K562 (cell line): Measurements from ENCODE around the gene EXOC5. TPM values are rescaled to one million over a fixed set of nuclear protein-coding genes. Genes with fewer than 3 reads are reported as not detected.

ENCODE experiments used
- ATAC-seq: fragments of 200-7000 bp; cut with Tn5 transposase; 3 replicates; pipeline ENCODE4 v1.9.1; 2020; ENCODE audit warnings: moderate library complexity
- BruUV-seq: library from RNA; stranded (reverse); fragments of 400-500 nt; replicated peaks from 2 replicates; lab custom pipeline; 2021; lab: Mats Ljungman, UMichigan
- CTCF ChIA-PET: fragments of 300-600 bp; formaldehyde crosslinking; extraction: SDS; loops from one replicate; lab custom pipeline; 2021; ENCODE audit warnings: low intra/inter-chr PET ratio; lab: Yijun Ruan, JAX
- POLR2A ChIA-PET: fragments of 300-600, 350-650 bp; sonication (Branson Sonifier 250); formaldehyde crosslinking; extraction: SDS; loops from one replicate; lab custom pipeline; 2021; ENCODE audit warnings: antibody characterized with exemption, inconsistent platforms; lab: Yijun Ruan, JAX
- DNase-seq, 4 experiments: peaks; one replicate each; pipeline versions ENCODE4 v3.0.0 to v3.0.0-alpha.2; 2011 to 2018; ENCODE audit warnings: low spot score in 3 of 4, mixed read lengths in 3 of 4; ENCODE audit errors: extremely low read depth in 1 of 4
- FAIRE-seq: peaks from 2 replicates; lab custom pipeline; 2011; peaks lifted over from hg19 to GRCh38; lab: Jason Lieb, UNC
- H2AFZ ChIP-seq: 2 replicates; pipeline ENCODE4 v1.6.0; 2011; ENCODE audit warnings: low read depth, low read length, control low read depth, inconsistent platforms
- H3K27ac ChIP-seq: fragments of 200-600 bp; 3 replicates; pipeline ENCODE4 v1.8.0; 2011; ENCODE audit warnings: low read depth, mild to moderate bottlenecking, control low read depth, inconsistent platforms, low read length, moderate library complexity, mixed read lengths; ENCODE audit errors: extremely low read depth
- H3K27me3 ChIP-seq, 2 experiments: fragments of 300-600 bp in 1 of 2; 2 replicates in 1 of 2; 3 replicates in 1 of 2; pipeline versions ENCODE4 v1.6.0 to v1.8.0; 2011; ENCODE audit warnings: inconsistent platforms in 2 of 2, low read length in 2 of 2, mild to moderate bottlenecking in 1 of 2, mixed read lengths in 1 of 2, moderate library complexity in 1 of 2; ENCODE audit not compliant: control insufficient read depth in 2 of 2, insufficient read depth in 2 of 2
- H3K36me3 ChIP-seq: fragments of 300-600 bp; 3 replicates; pipeline ENCODE4 v1.8.0; 2011; ENCODE audit warnings: mild to moderate bottlenecking, low read length, inconsistent platforms; ENCODE audit not compliant: control insufficient read depth, insufficient read depth
- H3K4me1 ChIP-seq, 2 experiments: fragments of 200-600 bp in 1 of 2; replicated peaks in 1 of 2; 2 replicates in 1 of 2; 3 replicates in 1 of 2; pipeline versions ENCODE4 v1.5.1 to v1.8.0; 2011; ENCODE audit warnings: inconsistent platforms in 2 of 2, low read length in 2 of 2, mild to moderate bottlenecking in 1 of 2, mixed read lengths in 1 of 2, moderate library complexity in 1 of 2; ENCODE audit not compliant: control insufficient read depth in 2 of 2, insufficient read depth in 2 of 2
- H3K4me2 ChIP-seq: 2 replicates; pipeline ENCODE4 v1.6.1; 2011; ENCODE audit warnings: low read length, control low read depth, inconsistent platforms, mixed read lengths; ENCODE audit not compliant: insufficient read depth
- H3K4me3 ChIP-seq: fragments of 200-600 bp; sonication (generic), shearing (Covaris generic); 2 replicates; pipeline ENCODE4 v1.5.1; 2016; ENCODE audit warnings: control low read depth, inconsistent platforms
- H3K79me2 ChIP-seq: fragments of 200-600 bp; 3 replicates; pipeline ENCODE4 v1.8.0; 2011; ENCODE audit warnings: low read length, inconsistent platforms; ENCODE audit not compliant: control insufficient read depth, insufficient read depth
- H3K9ac ChIP-seq, 2 experiments: 2 replicates each; pipeline versions ENCODE4 v1.6.0 to v1.6.1; 2011; ENCODE audit warnings: low read depth in 2 of 2, low read length in 2 of 2, control low read depth in 1 of 2, inconsistent platforms in 1 of 2, mild to moderate bottlenecking in 1 of 2, mixed read lengths in 1 of 2; ENCODE audit not compliant: insufficient read depth in 1 of 2
- H3K9me1 ChIP-seq: one replicate; pipeline ENCODE4 v1.6.0; 2011; ENCODE audit warnings: inconsistent platforms, mild to moderate bottlenecking, low read length, moderate library complexity; ENCODE audit not compliant: control insufficient read depth, insufficient read depth
- H3K9me3 ChIP-seq: replicated peaks from 2 replicates; pipeline ENCODE4 v1.5.1; 2011; ENCODE audit warnings: low read depth, low read length, inconsistent platforms; ENCODE audit not compliant: control insufficient read depth, insufficient read depth
- H4K20me1 ChIP-seq: replicated peaks from 2 replicates; pipeline ENCODE4 v1.6.1; 2011; ENCODE audit warnings: low read length, inconsistent platforms, mixed read lengths; ENCODE audit not compliant: control insufficient read depth, insufficient read depth
- ARID1B ChIP-seq: fragments of 450-650 bp; IDR thresholded peaks from 2 replicates; pipeline ENCODE4 v1.6.1; 2016; ENCODE audit warnings: antibody characterized with exemption, mild to moderate bottlenecking, inconsistent platforms
- CBFA2T2 ChIP-seq: fragments of 450-650 bp; conservative IDR thresholded peaks from 2 replicates; pipeline ENCODE4 v1.6.1; 2017; ENCODE audit warnings: mild to moderate bottlenecking
- CBFA2T3 ChIP-seq: fragments of 450-650 bp; IDR thresholded peaks from 2 replicates; pipeline ENCODE4 v1.6.1; 2017
- CREM ChIP-seq: IDR thresholded peaks from 2 replicates; pipeline ENCODE4 v1.6.1; 2014; ENCODE audit warnings: antibody characterized with exemption, low read depth
- DPF2 ChIP-seq: fragments of 450-650 bp; IDR thresholded peaks from 2 replicates; pipeline ENCODE4 v1.6.1; 2016
- EP300 ChIP-seq: IDR thresholded peaks from 2 replicates; pipeline ENCODE4 v1.6.1; 2012; ENCODE audit warnings: low read length, improper control_type of control experiment
- MAFG ChIP-seq: fragments of 450-650 bp; conservative IDR thresholded peaks from 2 replicates; pipeline ENCODE4 v1.6.1; 2016; ENCODE audit warnings: missing genetic modification characterization, missing compliant biosample characterization
- MCM2 ChIP-seq: fragments of 450-650 bp; IDR thresholded peaks from 2 replicates; pipeline ENCODE4 v1.6.1; 2017; ENCODE audit warnings: low read depth, mild to moderate bottlenecking
- MEIS2 ChIP-seq: fragments of 450-650 bp; IDR thresholded peaks from 2 replicates; pipeline ENCODE4 v1.6.1; 2014; ENCODE audit warnings: mild to moderate bottlenecking; ENCODE audit not compliant: partially characterized antibody
- RBM34 ChIP-seq: fragments of 200-400 bp; formaldehyde crosslinking; IDR thresholded peaks from 2 replicates; pipeline ENCODE4 v1.6.1; 2018; ENCODE audit warnings: low read length, borderline replicate concordance; ENCODE audit not compliant: insufficient read depth
- SRSF3 ChIP-seq: fragments of 200-400 bp; formaldehyde crosslinking; IDR thresholded peaks from 2 replicates; pipeline ENCODE4 v1.6.1; 2016; ENCODE audit warnings: mild to moderate bottlenecking, low read length, moderate library complexity; ENCODE audit not compliant: insufficient read depth
- TAL1 ChIP-seq: fragments of 450-650 bp; IDR thresholded peaks from 2 replicates; pipeline ENCODE4 v1.6.1; 2016; ENCODE audit warnings: mild to moderate bottlenecking
- TEAD4 ChIP-seq, 2 experiments: sonication (generic) in 1 of 2; formaldehyde crosslinking in 1 of 2; IDR thresholded peaks; 2 replicates each; pipeline versions ENCODE4 v1.6.1 to v1.8.0; 2012 to 2022; ENCODE audit warnings: borderline replicate concordance in 1 of 2, inconsistent platforms in 1 of 2, low read length in 1 of 2, mild to moderate bottlenecking in 1 of 2, missing genetic modification reagents in 1 of 2
- ZNF143 ChIP-seq: sonication (generic); formaldehyde crosslinking; IDR thresholded peaks from 2 replicates; pipeline ENCODE4 v1.9.0; 2022; ENCODE audit warnings: mild to moderate bottlenecking, missing genetic modification reagents
- WGBS: fragments of 100-300 bp; shearing (Covaris generic); methylation state at CpG from one replicate; pipeline ENCODE4 v1.1.6; 2016; ENCODE audit warnings: low coverage, mixed read lengths; ENCODE audit not compliant: insufficient coverage; ENCODE audit errors: missing lambda C conversion rate; 5-methylcytosine and 5-hydroxymethylcytosine counted together
- in situ Hi-C: fragments of 300-500 bp; cut with MboI; formaldehyde crosslinking; loops from 4 replicates; pipeline ENCODE4 v1.15.0; 2018; ENCODE audit warnings: inconsistent platforms, mixed read lengths
- intact Hi-C: fragments of 100-400 bp; cut with micrococcal nuclease; formaldehyde crosslinking; loops from 2 replicates; pipeline ENCODE4 v1.14.2; 2022
- polyA plus RNA-seq, 8 experiments: library from polyadenylated mRNA; depleted of rRNA in 4 of 8; stranded (reverse) in 5 of 8; unstranded in 3 of 8; fragments of >200 nt; fragmentation: Nextera tagmentation in 2 of 8; fragmentation: Illumina TruSeq in 1 of 8; extraction: Ambion mirVana in 2 of 8; extraction: Trizol in 1 of 8; gene quantifications; 2 replicates each; pipeline versions ENCODE4 v1.2.1 to v1.2.3, GENCODE V29; 2011 to 2014; ENCODE audit warnings: inconsistent platforms in 1 of 8, missing spikeins in 1 of 8
- total RNA-seq, 7 experiments: library from RNA; depleted of rRNA in 6 of 7; stranded (reverse); fragments of >200 nt in 6 of 7; fragmentation: Illumina TruSeq in 2 of 7; extraction: Trizol in 2 of 7; gene quantifications; 2 replicates each; pipeline versions ENCODE4 v1.2.1 to v1.2.3, GENCODE V29; 2011 to 2021; ENCODE audit warnings: low replicate concordance in 1 of 7
- TF ChIP-seq, protein P1 (sequence below), 3 experiments: fragments of 200-800 bp in 1 of 3; fragments of 250-450 bp in 1 of 3; fragments of 450-650 bp in 1 of 3; sonication (Bioruptor Pico) in 1 of 3; sonication (Bioruptor generic) in 1 of 3; formaldehyde crosslinking in 1 of 3; IDR thresholded peaks; 2 replicates each; pipeline versions ENCODE4 v1.6.1 to v1.8.0; 2016 to 2022; ENCODE audit warnings: mild to moderate bottlenecking in 2 of 3, missing genetic modification characterization in 2 of 3, missing compliant biosample characterization in 1 of 3, moderate library complexity in 1 of 3
- TF ChIP-seq, protein P2 (sequence below), 2 experiments: IDR thresholded peaks in 1 of 2; conservative IDR thresholded peaks in 1 of 2; 2 replicates each; pipeline ENCODE4 v1.6.1; 2016; ENCODE audit warnings: low read depth in 2 of 2, mild to moderate bottlenecking in 1 of 2, missing compliant biosample characterization in 1 of 2, missing genetic modification characterization in 1 of 2, moderate library complexity in 1 of 2

The EXOC5 gene
- total and polyA plus RNA-seq, 9 of the 15 experiments (the other 6 are each of a cell fraction or from before 2014, with no cell fraction given): 5.7 to 50.3 (median 32.0) TPM

DNA sequence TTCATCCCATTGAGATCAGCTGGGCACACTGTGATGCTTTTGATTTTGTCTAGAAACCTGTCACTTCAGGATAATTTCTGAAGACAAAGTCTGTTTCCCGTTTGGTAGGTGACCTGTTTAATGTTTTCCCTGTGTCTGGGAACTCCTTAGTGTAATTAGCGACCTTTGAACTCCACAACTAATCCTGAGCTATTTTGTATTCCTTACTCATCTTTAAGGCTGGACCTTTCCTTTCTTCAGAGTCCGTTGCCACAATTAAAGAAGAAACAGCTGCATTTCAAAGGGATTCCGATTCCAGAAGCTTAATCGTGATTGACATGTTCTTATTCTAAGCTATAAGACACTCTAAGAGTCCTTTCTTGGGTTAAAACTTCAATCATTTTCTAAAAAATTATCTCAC, 22.0 kb upstream of the EXOC5 start (continued):
- TF ChIP-seq, protein P1, sequence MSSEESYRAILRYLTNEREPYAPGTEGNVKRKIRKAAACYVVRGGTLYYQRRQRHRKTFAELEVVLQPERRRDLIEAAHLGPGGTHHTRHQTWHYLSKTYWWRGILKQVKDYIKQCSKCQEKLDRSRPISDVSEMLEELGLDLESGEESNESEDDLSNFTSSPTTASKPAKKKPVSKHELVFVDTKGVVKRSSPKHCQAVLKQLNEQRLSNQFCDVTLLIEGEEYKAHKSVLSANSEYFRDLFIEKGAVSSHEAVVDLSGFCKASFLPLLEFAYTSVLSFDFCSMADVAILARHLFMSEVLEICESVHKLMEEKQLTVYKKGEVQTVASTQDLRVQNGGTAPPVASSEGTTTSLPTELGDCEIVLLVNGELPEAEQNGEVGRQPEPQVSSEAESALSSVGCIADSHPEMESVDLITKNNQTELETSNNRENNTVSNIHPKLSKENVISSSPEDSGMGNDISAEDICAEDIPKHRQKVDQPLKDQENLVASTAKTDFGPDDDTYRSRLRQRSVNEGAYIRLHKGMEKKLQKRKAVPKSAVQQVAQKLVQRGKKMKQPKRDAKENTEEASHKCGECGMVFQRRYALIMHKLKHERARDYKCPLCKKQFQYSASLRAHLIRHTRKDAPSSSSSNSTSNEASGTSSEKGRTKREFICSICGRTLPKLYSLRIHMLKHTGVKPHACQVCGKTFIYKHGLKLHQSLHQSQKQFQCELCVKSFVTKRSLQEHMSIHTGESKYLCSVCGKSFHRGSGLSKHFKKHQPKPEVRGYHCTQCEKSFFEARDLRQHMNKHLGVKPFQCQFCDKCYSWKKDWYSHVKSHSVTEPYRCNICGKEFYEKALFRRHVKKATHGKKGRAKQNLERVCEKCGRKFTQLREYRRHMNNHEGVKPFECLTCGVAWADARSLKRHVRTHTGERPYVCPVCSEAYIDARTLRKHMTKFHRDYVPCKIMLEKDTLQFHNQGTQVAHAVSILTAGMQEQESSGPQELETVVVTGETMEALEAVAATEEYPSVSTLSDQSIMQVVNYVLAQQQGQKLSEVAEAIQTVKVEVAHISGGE (CRISPR knock-in tag; IDR thresholded peaks at IDR 0.05): no peak
- TF ChIP-seq CREM (no peak), MCM2 (no peak)

DNA sequence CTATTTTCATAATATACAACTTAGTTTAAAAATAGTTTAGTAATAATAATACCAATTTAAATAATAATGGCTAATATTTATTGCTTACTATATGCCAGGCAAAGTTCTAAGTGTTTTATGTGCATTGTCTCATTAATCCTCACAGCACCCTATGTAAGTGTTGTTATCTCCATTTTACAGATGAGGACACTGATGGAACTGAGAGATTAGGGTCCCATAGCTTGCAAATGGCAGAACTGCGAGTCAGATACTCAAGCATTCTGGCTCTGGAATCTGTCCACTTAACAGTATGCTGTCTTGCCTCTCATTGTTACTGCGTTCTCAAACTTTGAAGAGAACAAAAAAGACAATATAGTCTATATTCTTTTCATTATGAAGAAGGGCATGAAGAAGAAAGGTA, 19.0 kb upstream of the EXOC5 start:
- Histone ChIP-seq H3K36me3 (peaks cover 63% of the 10 kb centered on the region; the same call in 2 of the 3 replicates), H3K9me3 (no peaks in the 10 kb centered on the region), H4K20me1 (no peaks in the 10 kb centered on the region), H2AFZ (no peak overlapping the region), H3K4me2 (no peak overlapping the region), H3K79me2 (no peaks in the 10 kb centered on the region), H3K4me3 (no peak overlapping the region), H3K9ac (no peak overlapping the region), H3K9me1 (no peaks in the 10 kb centered on the region), H3K27me3 (no peaks in the 10 kb centered on the region), H3K27ac (no peak overlapping the region), H3K4me1 (0 out of 5 replicates have a peak, but pooled peaks cover 0 to 4% of the 10 kb centered on the region in 2 experiments)
- ChIA-PET POLR2A (no interaction called here), CTCF (no interaction called here)
- BruUV-seq: no TSS peak
- FAIRE-seq: no peak
- intact Hi-C loops (loop anchor here (5.0 kb wide), 1 partner anchor 75 kb away; no protein-coding TSS in a partner anchor), in situ Hi-C loops (no loop called here)
- peak; percentile 65; the same call in 2 of the 3 replicates for ATAC-seq
- peak; percentile 10 to 57 (median 17) for DNase-seq
- 28% methylated on average over 2 of the region's 2 CpGs for WGBS
- TF ChIP-seq ZNF143 (CRISPR knock-in tag) (no peak), DPF2 (peak; percentile 65; the same call in 1 of the 2 replicates), EP300 (0 out of 2 replicates have a peak, but pooled peaks have one; percentile 34), TAL1 (peak; percentile 68), ARID1B (peak; percentile 79), CBFA2T3 (peak; percentile 69), MEIS2 (peak; percentile 55), MAFG (no peak), CBFA2T2 (peak; percentile 33), TEAD4 (IDR thresholded peaks at IDR 0.05; ENCODE audit: low read length) (peak; percentile 81), TEAD4 (CRISPR knock-in tag; IDR thresholded peaks at IDR 0.05; ENCODE audit: borderline replicate concordance) (no peak), RBM34 (no peak), SRSF3 (no peak)
- TF ChIP-seq, protein P2, sequence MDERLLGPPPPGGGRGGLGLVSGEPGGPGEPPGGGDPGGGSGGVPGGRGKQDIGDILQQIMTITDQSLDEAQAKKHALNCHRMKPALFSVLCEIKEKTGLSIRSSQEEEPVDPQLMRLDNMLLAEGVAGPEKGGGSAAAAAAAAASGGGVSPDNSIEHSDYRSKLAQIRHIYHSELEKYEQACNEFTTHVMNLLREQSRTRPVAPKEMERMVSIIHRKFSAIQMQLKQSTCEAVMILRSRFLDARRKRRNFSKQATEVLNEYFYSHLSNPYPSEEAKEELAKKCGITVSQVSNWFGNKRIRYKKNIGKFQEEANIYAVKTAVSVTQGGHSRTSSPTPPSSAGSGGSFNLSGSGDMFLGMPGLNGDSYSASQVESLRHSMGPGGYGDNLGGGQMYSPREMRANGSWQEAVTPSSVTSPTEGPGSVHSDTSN (CRISPR knock-in tag; IDR thresholded peaks at IDR 0.05; ENCODE audit: low read depth): no peak
- TF ChIP-seq, protein P2 (tag; conservative IDR thresholded peaks at IDR 0.05; ENCODE audit: low read depth): peak; percentile 47; the same call in 1 of the 2 replicates
